Right lobe of liver (tissue), 4 donors: ENCODE results near the gene PNPLA7.

Experiments
- CTCF ChIP-seq, 4 donors: fragments of 200-600 bp in 3 of 4; fragments of 450-650 bp in 1 of 4; IDR thresholded peaks; one replicate each; pipeline versions ENCODE4 v1.5.1 to v1.8.0; 2016 to 2022; ENCODE audit warnings: antibody characterized with exemption in 4 of 4, mild to moderate bottlenecking in 2 of 4
- POLR2A ChIP-seq: fragments of 450-650 bp; IDR thresholded peaks from one replicate; pipeline ENCODE4 v1.6.1; 2017; ENCODE audit warnings: antibody characterized with exemption, mild to moderate bottlenecking
- donor health status: DM: no; HTN: no; CAD: no.
- donor health status: DM: no; HTN: no; CAD: no.
- donor health status: DM: no; HTN: yes; CAD: no.

GRCh38 chr9:137540536-137540935 lies 9.7 kb downstream of the PNPLA7 start:
- TF ChIP-seq CTCF (IDR thresholded peaks at IDR 0.05) (no peak), POLR2A (no peak)
